ENCODE data around the gene METTL26. TPM values are rescaled to one million over a fixed set of nuclear protein-coding genes. Genes with fewer than 3 reads are reported as not detected.
"Not testable (repeated sequence)": the region's sequence is repeated elsewhere in the genome, so short reads cannot be mapped to it uniquely, and the experiment has no call there.

METTL26 gene
- total RNA-seq, 2 experiments from 2014 or later = 127 to 128 TPM

DNA sequence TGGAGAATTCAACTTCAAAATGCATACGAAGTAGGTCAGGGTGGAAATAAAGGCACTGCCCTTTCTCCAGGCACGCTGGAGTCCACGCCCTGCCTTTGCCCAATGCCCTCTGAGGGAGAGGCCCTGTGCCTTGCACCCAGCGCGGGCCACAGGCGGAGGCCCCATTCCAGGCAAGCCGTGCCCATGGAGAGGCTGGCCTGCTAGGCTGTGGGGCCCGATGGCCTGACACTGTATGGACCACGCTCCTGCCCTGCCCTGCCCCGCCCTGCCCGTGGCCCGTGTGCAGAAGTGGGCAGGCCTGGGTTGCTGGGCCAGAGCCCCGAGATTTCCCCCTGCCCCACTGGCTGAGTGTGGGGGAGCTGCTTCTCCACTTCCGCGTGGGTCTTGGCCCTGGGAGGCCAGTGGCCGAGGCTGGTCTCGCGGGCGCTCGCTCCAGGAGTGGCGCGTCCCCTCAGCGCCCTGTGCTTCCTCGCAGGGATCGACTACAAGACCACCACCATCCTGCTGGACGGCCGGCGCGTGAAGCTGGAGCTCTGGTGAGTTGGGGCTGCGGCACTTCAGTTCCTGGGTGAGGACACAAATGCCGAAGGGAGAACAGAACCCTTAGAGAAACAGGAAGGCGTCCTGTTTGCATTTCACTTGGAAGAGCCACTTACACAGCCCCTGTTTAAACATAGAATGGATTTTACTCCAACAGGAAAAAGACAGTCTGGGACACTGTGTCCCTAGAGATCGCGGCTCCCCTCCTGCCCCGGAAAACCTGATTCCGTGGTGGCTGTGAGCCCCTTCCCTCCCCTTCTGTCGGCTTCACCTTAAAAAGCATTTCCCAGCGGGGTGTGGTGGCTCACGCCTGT is 19.1 kb downstream of the METTL26 start:
- Mint-ChIP-seq H3K27ac (no peak overlapping the region), H3K9me3 (no peaks in the 10 kb centered on the region), H3K4me3 (no peak overlapping the region), H3K27me3 (no peaks in the 10 kb centered on the region), H3K36me3 (no peaks in the 10 kb centered on the region), H3K4me1 (no peaks in the 10 kb centered on the region)
- no peak for DNase-seq

DNA sequence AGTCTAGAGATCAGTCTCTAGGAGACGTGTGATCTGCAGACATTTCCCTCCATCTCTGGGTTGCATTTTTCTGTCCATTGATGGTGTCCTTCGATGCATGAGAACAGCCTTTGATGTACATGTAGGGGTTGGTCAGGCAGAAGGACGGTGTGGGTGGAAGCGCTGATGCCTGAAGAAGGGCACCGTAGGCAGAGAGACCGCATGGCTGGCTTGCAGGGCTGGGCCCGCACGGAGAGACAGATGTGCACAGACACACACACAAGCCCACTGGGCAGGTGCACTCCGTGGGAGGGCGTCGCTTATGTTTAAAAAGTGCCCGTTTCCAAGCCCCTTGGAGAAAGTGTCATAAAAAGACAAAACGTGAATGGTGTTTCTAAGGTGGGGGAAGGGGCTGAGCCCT is 21.0 kb downstream of the METTL26 start:
- Mint-ChIP-seq H3K4me3 (no peak overlapping the region), H3K36me3 (no peaks in the 10 kb centered on the region), H3K27ac (no peak overlapping the region), H3K27me3 (no peaks in the 10 kb centered on the region), H3K9me3 (no peaks in the 10 kb centered on the region), H3K4me1 (peaks cover 5% of the 10 kb centered on the region)
- no peak for DNase-seq

DNA sequence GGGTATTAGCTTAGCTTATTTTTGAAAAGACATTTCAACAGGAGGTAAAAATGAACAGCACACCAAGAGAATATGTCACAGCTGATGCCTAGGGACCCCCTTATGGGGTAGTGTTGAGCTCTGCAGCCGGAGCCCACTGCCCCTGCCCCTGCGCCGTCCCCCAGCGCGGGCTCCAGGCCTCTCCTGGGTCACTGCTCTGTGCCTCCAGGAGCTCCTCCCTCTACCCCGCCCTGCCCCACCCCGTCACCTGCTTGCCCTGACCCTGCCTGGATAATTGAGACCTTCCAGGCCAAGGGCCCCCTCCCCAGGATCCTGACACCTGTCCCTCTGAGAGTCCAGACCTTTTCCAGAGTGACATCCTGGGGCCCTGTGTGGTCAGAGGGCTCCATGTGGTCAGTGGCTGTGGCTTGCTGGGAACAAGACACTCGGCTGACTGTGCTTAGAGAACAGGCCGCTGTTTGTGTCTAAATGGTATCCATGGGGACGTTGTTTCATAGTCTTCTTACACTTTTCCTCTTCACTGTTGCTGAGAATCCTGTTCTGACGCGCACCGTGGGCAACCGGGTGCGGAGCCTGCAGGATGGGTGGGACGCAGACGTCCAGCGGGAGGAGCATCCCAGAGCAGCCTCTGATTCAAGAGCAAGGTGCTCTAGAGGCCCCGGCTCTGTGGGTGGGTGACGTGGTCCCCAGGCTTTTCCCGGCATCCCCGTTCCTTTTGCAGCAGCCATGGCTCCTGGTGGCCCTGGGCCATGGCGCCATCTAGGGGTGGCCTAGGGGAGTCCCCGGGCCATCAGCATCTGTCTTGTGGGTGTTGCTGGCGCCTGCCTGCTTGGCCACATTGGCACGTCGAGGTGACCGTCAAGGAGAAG is 25.4 kb downstream of the METTL26 start:
- no peak overlapping the region for H3K4me3 Mint-ChIP-seq
- H3K27ac Mint-ChIP-seq = no peak overlapping the region
- no peaks in the 10 kb centered on the region for H3K36me3 Mint-ChIP-seq
- no peaks in the 10 kb centered on the region for H3K27me3 Mint-ChIP-seq
- H3K4me1 Mint-ChIP-seq = peaks cover 11% of the 10 kb centered on the region
- no peaks in the 10 kb centered on the region for H3K9me3 Mint-ChIP-seq
- peak; percentile 67 for DNase-seq

DNA sequence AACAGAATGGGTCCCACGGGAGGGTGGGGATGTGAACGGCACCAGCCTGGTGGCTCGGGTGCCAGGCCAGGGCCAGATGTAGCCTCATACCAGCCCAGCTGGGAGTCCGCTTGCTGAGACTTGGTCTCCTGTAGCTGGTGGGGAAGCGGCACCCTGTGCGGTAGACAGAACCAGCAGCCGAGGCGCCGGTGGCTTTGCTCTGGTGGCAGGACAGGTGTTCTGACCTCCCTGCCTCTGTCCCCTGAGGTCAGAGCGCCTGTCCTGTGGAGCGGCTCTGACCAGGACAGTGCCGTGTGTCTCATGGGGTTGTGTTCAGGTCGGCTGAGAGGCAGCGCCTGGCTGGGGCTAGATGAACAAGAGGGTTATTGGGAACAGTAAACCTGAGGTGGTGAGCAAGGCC is 26.1 kb downstream of the METTL26 start:
- H3K36me3 Mint-ChIP-seq = peaks cover 3% of the 10 kb centered on the region
- no peak overlapping the region for H3K27ac Mint-ChIP-seq
- no peaks in the 10 kb centered on the region for H3K27me3 Mint-ChIP-seq
- no peaks in the 10 kb centered on the region for H3K9me3 Mint-ChIP-seq
- peaks cover 11% of the 10 kb centered on the region for H3K4me1 Mint-ChIP-seq
- H3K4me3 Mint-ChIP-seq = no peak overlapping the region
- no peak for DNase-seq

DNA sequence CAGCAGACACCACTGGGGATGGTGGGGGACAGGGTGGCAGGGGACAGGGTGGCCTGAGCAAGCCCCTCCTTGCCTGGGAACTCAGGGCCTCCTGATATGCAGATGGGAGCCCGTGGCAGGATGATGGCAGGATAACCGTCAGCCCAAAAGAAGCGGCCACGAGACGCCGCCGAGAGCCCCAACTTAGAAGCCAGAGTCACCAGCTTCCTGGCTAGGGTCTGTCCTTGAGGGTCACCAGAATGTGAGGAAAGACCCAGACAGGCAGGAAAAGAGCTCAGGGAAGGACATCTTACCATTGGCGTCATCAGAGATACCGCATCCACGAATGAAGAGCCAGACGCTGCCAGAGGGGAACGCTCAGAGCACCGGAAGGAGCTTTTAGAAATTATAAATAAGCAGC is 26.8 kb downstream of the METTL26 start:
- no peaks in the 10 kb centered on the region for H3K9me3 Mint-ChIP-seq
- peaks cover 8% of the 10 kb centered on the region for H3K36me3 Mint-ChIP-seq
- H3K27me3 Mint-ChIP-seq = no peaks in the 10 kb centered on the region
- no peak overlapping the region for H3K27ac Mint-ChIP-seq
- peaks cover 11% of the 10 kb centered on the region for H3K4me1 Mint-ChIP-seq
- no peak for DNase-seq
- H3K4me3 Mint-ChIP-seq = no peak overlapping the region

DNA sequence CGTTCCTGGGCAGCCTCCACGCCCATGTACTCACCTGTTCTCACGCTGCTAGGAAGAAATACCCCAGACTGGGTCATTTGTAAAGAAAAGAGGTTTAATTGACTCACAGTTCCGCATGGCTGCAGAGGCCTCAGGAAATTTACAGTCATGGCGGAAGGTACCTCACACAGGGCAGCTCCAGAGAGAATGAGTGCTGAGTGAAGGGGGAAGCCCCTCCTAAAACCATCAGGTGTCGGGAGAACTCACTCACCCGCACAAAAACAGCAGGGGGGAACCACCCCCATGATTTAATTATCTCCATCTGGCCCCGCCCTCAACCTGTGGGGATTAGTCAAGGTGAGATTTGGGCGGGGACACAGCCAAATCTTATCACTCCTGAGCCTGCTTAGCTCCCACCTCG is 28.1 kb downstream of the METTL26 start:
- Mint-ChIP-seq H3K36me3 (peaks cover 9% of the 10 kb centered on the region), H3K4me1 (peaks cover 19% of the 10 kb centered on the region), H3K27ac (peak overlapping the region; percentile 11), H3K27me3 (no peaks in the 10 kb centered on the region), H3K9me3 (no peaks in the 10 kb centered on the region), H3K4me3 (no peak overlapping the region)
- DNase-seq = peak; percentile 42

DNA sequence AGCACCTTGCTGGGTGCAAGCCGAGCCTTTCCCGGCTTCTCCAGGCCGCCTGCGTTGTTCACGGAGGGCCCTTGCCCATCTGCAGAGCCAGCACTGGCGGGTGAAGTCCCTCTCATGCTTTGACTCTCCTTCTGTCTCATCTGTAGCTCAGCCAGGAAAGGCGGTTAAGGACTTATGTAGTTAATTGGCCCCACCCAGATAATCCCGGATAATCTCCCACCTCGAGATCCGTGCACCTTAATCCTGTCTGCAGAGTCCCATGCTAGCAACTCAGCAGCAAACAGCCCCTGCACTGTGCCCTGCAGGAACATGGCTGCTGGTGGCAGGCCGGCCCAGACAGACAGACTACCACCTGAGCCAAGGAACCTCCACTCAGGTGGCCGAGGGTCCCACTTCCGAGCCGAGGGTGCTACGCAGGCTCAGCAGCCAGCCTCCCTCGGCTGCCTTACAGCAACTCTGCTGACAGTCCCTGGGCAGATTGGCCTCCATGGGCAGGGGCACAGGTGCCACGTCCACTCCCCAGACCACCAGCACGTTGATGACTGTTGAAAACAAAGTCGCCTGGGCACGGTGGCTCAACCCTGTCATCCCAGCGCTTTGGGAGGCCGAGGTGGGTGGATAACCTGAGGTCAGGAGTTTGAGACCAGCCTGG is 29.3 kb downstream of the METTL26 start:
- Mint-ChIP-seq H3K4me1 (peaks cover 23% of the 10 kb centered on the region), H3K27me3 (no peaks in the 10 kb centered on the region), H3K27ac (no peak overlapping the region), H3K36me3 (peaks cover 9% of the 10 kb centered on the region), H3K9me3 (no peaks in the 10 kb centered on the region), H3K4me3 (no peak overlapping the region)
- no peak for DNase-seq

DNA sequence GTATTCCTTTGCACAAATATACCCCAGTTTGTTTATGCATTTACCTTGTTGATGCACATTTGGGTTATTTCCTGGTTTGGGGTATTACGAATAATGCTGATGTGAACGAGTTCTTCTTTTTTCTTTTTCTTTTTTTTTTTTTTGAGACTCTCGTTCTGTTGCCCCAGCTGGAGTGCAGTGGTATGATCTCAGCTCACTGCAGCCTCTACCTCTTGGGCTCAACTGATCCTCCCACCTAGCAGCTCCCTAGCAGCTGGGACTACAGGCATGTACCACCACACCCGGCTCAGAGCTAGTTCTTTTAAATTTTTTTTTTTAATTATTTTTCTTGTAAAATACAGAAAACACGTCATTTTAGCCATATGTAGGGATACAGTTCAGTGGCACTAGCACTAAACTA is 32.2 kb downstream of the METTL26 start:
- H3K4me3 Mint-ChIP-seq = no peak overlapping the region
- no peak for DNase-seq

DNA sequence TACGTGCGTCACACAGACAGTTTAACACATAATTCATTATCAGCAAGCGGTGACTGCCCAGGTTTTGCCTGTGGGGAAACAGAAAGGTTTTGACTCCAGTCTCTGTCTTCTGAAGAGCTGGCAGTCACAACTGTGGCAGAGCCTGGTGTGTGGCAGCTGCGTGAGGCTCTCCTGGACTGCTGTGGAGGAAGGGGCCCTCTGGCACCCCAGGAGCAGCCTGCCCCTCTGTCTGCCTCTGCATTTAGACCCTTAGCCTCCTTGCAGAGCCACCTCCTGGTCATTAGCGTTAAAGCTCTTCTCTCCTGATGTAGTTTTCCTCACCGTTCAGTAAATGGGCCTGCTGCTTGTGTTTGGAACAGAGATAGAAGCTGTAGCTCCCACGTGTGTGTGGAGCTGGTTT is 35.3 kb downstream of the METTL26 start:
- peaks cover 24% of the 10 kb centered on the region for H3K36me3 Mint-ChIP-seq
- DNase-seq = no peak
- H3K9me3 Mint-ChIP-seq = no peaks in the 10 kb centered on the region
- no peak overlapping the region for H3K27ac Mint-ChIP-seq
- H3K4me3 Mint-ChIP-seq = no peak overlapping the region
- H3K27me3 Mint-ChIP-seq = no peaks in the 10 kb centered on the region
- H3K4me1 Mint-ChIP-seq = peaks cover 16% of the 10 kb centered on the region

More for the DNA sequence above, 32.2 kb downstream of the METTL26 start:
- H3K36me3 Mint-ChIP-seq = peaks cover 15% of the 10 kb centered on the region
- no peaks in the 10 kb centered on the region for H3K27me3 Mint-ChIP-seq
- no peak overlapping the region for H3K27ac Mint-ChIP-seq
- H3K4me1 Mint-ChIP-seq = peaks cover 17% of the 10 kb centered on the region
- no peaks in the 10 kb centered on the region for H3K9me3 Mint-ChIP-seq

DNA sequence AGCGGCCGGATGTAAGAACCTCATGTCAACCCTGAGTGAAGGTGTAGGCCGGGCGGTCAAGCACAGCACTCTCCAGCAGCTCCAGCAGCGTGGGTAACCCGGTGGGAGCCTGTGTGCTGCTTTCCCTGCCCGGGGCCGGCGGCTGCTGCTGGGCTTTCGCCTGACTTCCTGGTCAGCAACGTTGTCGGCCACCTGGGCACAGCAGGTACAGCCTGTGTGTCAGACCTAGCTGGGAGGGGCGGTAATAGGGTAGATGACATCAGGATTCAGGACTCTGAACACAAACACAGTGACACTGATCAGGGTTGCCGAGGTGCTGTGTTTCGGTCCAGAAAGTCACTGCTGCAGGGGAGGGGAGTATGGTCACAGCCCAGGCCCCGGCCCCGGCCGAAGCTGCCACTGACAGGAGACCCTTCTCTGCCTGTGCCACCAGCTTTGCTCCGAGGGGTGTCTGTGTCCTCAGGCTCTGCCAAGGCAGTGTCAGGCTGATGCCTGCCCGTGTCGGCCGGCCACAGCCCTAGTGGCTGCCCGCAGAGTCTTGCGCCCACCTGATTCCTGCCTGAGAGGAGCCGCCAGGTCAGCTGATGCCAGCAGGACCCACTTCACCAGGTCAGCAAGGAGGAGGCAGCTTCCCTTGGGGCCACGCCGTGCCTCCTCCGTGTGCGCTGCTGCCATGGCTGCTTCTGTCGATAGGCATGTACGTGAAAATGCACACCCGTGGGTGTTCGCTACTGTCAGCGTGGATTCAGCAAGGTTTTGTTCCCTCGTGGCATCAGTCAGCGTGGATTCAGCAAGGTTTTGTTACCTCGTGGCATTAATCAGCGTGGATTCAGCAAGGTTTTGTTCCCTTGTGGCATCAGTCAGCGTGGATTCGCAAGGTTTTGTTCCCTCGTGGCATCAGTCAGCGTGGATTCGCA is 37.0 kb downstream of the METTL26 start:
- DNase-seq = no peak
- H3K27me3 Mint-ChIP-seq = no peaks in the 10 kb centered on the region
- peaks cover 16% of the 10 kb centered on the region for H3K36me3 Mint-ChIP-seq
- no peaks in the 10 kb centered on the region for H3K9me3 Mint-ChIP-seq
- no peak overlapping the region for H3K4me3 Mint-ChIP-seq
- no peak overlapping the region for H3K27ac Mint-ChIP-seq
- H3K4me1 Mint-ChIP-seq = peaks cover 18% of the 10 kb centered on the region

DNA sequence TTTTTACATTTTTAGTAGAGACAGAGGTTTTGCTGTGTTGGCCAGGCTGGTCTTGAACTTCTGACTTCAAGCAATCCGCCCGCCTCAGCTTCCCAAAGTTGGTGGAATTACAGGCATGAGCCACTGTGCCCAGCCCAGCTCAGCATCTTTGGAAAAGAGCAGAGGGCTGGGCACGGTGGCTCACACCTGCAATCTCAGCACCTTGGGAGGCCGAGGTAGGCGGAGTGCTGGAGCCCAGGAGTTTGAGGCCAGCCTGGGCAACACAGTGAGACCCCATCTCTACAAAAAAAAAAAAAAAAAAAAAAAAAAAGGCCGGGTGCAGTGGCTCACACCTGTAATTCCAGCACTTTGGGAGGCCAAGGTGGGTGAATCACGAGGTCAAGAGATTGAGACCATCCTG is 38.5 kb downstream of the METTL26 start:
- Mint-ChIP-seq H3K4me1 (peaks cover 13% of the 10 kb centered on the region), H3K36me3 (peaks cover 15% of the 10 kb centered on the region)
- H3K27me3 Mint-ChIP-seq, H3K27ac Mint-ChIP-seq, DNase-seq, H3K4me3 Mint-ChIP-seq, H3K9me3 Mint-ChIP-seq: not testable (repeated sequence)

DNA sequence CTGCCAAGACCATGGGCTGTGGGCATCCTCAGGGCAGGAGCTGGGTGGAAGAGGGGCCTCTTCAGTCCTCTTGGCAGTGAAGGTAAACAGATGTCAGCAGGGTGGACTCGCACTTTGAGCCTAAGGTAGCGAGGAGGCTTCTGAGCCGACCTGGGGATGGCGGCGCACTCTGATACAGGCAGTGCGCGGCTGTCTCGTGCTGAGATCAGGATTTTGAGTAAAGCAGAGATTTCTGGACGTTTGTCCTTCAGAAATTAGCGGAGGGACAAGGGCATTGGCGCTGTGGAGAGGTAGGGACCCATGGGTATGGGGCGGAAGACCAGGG is 39.4 kb downstream of the METTL26 start:
- no peak for DNase-seq
- no peak overlapping the region for H3K27ac Mint-ChIP-seq
- H3K4me3 Mint-ChIP-seq = no peak overlapping the region
- peaks cover 15% of the 10 kb centered on the region for H3K4me1 Mint-ChIP-seq
- H3K36me3 Mint-ChIP-seq = peaks cover 15% of the 10 kb centered on the region
- no peaks in the 10 kb centered on the region for H3K9me3 Mint-ChIP-seq
- no peaks in the 10 kb centered on the region for H3K27me3 Mint-ChIP-seq

DNA sequence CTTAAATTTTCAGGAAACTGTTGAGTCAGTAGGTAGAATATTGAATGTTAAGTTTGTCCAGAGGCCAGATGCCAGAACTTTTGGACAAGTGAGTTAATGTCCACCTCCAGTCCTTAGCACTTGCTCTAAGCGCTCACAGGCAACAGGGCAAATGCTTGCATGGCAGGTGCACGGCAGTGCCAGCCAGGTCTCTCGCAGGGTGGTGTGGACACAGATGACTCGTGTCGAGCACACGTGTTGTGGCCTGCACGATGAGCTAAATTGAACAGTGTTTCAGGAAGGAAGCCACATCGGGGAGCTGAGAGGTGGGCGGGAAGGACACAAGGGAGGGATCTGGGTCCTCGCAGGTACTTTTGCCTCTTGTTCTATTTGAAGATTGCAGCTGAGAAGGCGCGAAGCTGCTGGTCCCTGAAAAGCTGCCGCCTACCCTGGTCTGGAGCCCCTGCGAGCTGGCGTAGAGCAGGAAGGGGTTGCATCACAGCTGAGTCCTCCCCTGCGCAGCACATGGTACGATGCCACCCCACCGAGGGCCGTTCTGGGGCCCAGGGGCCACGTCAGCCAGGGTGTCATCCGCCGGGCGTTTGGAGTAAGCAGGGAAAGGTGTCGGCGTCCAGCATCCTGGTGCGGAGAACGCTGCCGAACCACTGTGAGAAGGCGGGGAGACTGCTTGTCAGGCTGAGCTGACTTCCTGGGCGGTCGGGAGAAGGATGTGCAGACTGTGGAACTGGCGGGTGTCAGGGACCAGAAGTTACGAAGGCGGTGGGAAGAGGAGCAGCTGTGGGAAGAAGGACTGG is 40.0 kb downstream of the METTL26 start:
- Mint-ChIP-seq H3K27ac (no peak overlapping the region), H3K27me3 (no peaks in the 10 kb centered on the region), H3K4me1 (peaks cover 17% of the 10 kb centered on the region), H3K4me3 (no peak overlapping the region), H3K9me3 (no peaks in the 10 kb centered on the region), H3K36me3 (peaks cover 15% of the 10 kb centered on the region)
- no peak for DNase-seq

DNA sequence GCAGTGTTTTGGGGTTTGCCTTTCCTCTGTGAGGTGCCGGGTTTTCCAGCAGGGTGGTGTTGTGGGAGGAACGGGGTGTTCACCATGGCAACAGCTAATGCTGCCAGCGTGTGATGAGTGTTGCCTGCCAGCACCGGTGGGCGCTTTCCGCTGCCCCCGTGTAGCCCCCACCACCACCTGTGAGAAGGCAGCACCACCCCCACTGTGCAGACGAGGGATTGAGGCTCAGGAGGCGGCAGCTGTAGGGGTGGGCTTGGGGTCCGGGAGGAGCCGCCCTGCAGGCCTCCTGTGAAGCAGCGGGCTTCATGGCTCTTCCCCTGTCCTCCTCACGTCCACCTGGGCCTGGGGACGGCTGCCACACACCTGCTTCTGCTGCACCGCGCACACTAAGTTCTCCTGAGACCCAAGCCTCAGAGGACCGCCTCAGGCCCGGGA is 41.0 kb downstream of the METTL26 start:
- peaks cover 23% of the 10 kb centered on the region for H3K4me1 Mint-ChIP-seq
- H3K27ac Mint-ChIP-seq = no peak overlapping the region
- no peaks in the 10 kb centered on the region for H3K27me3 Mint-ChIP-seq
- H3K4me3 Mint-ChIP-seq = no peak overlapping the region
- no peaks in the 10 kb centered on the region for H3K9me3 Mint-ChIP-seq
- DNase-seq = no peak
- H3K36me3 Mint-ChIP-seq = peaks cover 15% of the 10 kb centered on the region

Data from activated naive CD8-positive, alpha-beta T cell treated with anti-CD3 and anti-CD28 coated beads for 36 hours (primary cell).